MV-4-11 (cell line): ENCODE data around the gene CBX8.
"Not testable (repeated sequence)": the region's sequence is repeated elsewhere in the genome, so short reads cannot be mapped to it uniquely, and the experiment has no call there.

ENCODE experiments used
- DNase-seq: peaks from one replicate; lab custom pipeline; 2025; lab: John Stamatoyannopoulos, UW

The CBX8 gene

DNA sequence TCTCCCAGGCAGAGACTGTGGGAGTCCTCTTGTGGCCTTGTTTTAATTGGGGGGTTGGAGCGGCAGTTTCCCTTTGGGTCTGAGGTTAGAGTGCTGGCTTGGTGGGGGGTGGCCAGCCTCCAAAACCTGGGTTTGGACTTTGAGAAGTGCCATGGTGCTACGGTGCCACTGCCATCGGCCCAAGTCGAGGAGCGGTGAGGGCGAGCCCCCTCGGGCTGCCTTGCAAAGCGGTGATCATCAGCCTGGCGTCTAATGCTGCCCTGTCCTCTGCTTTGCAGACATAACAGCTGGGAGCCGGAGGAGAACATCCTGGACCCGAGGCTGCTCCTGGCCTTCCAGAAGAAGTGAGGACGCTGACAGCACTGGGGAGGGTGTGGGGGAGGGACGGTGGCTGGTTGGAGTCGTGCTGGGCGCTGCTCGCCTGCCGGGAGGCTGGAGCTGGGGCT is 17.8 kb downstream of the CBX8 start:
- DNase-seq = no peak

DNA sequence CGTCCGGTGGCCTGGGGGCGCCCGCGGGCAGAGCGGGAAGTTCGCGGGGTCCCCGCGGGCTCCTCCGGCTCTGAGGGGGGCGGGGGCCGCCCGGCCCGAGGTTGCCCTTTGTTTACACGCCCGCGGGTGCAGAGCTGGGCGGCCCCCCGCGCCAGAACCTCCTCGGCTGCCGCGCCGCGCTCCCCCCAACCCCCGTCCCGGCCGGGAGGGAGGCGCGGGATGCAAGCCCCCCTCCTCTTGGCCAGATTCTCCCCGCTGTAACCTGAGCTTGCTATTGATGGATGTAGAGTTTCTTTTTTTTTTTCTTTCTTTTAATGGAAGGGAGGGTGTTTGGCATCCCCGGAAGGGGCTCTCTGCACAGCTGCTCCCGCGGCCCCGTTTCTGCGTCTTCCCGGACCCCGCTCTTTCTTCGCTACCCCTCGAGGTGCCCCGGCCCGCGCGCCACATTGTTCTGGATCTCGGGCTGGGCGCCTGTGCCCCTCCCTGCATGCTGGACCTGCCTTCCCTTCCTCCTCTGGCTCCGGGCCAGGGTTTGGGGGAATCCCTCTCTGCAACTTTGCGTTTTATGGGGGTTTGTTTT is 18.3 kb downstream of the CBX8 start:
- DNase-seq = no peak

DNA sequence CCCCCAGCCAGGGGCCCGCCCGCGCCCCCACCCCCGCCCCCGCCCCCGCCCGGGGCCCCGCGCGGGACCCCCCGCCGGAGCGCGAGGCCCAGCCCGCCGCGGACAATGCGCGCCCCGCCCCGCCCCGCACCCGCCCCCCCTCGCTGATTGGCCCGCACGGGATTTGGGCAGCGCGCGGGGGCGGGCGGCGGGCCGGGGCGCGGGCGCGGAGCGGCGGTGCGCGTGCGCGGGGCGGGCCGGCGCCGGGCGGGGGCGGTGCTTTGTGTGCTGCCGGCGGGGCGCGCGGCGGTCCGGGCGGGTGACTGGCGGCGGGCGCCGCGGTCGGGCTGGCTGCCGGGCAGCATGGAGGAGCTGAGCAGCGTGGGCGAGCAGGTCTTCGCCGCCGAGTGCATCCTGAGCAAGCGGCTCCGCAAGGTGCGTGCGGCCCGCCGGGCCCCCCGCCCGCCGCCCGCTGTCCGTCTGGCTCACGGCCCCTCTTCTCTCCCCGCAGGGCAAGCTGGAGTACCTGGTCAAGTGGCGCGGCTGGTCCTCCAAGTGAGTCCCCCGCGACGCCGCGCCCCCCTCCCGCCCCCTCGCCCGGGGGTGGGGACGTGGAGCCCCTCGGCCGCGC is 18.9 kb downstream of the CBX8 start, which contains the start of gene CBX2:
TSS of gene CBX2 (plus strand) at position 255 of the 610 bp plus-strand sequence. CDS start at position 343, 88 bp downstream.
- peak; percentile 34 for DNase-seq

DNA sequence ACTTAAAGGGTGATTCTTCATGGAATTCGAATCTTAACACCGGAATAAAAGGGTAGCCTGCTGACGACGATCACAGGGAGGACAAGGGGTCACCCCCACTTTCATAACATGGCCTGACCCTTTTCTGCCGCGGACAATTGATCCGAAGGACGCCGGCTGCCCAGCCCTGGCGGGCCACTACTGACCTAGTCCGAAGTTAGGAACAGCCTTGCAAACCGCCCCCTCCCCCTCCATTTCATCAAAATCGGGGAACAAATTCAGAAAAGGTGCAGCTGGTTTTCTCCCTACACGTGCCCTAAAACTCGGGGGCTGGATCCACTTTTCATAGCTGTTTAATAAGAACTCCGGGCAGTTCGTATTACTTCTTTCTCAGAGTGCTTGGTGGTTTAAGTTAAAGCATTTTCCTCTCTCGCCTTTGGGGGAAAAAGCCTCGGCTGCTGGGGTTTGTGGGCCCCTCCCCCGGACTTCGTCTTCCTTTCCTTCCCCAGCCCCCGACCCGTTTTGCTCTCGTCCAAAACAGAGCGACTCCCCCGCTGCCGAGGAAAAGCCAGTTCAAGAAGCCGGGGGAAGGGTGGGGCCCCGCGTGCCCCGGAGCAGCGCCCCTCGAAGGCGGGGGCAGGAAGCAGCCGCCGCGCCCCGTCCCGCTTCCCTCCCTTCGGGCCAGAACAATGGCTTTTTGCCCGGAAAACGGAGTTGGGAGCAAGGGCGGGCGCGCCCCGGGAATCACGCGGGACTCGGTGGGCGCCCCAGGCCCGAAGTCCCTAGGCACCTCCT is 19.6 kb downstream of the CBX8 start:
- DNase-seq = peak; percentile 43

DNA sequence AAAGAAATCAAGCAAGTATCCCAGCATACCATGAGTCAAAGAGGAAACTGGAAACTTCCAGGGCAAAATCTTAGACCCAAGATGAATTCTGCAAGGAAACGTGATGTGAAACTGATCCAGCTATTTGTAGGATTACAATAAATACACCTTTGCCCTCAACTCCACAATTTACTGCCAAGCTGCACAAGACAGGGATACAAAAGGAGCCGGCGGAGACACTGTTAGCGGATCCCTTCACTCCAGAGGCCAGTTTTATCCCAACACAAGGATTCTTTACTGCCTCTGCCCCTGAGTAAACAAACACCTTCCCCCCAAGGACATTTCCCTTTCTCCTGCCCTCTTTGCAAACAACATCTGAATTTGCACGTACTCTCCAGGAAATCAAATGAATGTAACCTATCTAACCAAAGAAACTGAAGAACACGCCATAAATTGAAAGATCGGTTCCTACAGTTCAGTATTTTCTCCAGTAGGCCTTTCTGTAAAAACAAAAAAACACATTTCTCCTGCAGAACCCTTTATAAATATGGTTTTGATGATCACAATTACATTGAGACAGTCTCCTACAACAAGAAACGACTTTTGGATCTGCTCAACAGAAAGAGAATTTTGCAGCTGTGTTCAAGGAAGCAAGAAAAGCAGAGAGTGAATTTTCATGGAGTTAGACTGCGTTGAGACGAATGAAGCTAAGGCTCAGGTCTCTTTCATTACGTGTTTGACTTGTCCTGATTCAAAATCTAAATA is 20.3 kb downstream of the CBX8 start:
- no peak for DNase-seq

DNA sequence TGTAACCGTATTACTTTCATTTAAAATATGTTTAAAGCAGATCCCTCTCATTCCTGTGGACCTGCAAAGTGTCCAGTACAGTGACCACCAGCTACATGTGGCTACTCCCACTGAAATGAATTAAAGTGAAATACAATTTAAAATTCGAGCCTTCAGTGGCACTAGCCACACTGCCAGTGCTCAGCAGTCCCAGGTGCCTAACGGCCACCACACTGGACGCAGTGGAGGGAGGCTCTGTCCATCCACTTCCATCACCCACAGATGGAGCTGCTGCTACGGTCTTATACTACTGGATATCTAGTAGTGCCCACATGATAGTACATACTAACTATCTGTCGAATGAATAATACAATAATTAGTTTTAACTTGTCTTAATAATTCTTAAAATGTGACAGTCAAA is 21.2 kb downstream of the CBX8 start:
- DNase-seq = no peak

DNA sequence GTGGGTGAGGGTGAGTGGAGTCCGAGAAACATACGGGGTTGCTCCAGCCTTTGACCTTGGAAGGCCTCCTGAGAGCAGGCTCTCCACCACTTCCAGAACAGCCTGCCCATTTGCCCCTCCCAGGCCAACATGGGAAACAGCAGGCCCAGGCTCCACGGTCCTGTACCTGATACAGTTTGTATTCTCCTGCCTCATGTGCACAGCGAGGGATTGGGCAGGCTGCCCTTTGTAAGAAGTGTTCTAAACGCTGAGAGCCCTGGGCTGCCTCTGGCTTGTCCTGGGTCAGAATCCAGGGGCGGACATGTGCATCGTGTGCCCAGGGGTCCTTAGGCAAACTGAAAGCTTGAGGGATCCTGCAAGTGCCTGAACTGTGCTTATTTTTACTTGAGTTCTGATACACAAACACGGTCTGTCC is 22.3 kb downstream of the CBX8 start:
- DNase-seq = no peak

DNA sequence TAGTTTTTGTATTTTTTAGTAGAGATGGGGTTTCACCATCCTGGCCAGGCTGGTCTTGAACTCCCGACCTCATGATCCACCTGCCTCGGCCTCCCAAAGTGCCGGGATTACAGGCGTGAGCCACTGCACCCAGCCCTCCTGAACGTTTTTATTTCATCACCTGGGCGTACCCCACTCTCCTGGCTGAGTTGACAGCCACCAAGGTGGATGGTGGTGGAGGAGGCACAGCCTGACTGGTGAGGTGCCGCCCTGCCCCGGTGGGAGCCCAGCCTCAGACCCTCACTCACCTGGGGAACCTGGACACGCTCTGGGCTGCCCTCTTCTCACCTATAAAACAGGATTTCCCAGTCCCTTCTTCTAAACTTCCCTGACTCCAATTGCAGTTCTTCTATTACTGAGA is 24.2 kb downstream of the CBX8 start:
- not testable (repeated sequence) for DNase-seq

DNA sequence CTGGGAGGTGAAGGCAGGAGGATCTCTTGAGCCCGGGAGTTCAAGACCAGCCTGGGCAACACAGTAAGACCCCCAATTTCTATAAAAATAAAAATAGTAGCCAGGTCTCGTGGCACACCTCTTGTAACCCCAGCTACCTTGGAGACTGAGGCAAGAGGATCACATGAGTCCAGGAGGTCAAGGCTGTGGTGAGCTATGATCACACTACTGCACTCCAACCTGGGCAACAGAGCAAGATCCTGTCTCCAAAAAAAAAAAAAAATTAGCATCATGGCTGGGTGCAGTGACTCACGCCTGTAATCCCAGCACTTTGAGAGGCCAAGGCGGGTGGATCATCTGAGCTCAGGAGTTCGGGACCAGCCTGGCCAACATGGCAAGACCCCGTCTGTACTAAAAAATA is 25.6 kb downstream of the CBX8 start:
- no peak for DNase-seq

DNA sequence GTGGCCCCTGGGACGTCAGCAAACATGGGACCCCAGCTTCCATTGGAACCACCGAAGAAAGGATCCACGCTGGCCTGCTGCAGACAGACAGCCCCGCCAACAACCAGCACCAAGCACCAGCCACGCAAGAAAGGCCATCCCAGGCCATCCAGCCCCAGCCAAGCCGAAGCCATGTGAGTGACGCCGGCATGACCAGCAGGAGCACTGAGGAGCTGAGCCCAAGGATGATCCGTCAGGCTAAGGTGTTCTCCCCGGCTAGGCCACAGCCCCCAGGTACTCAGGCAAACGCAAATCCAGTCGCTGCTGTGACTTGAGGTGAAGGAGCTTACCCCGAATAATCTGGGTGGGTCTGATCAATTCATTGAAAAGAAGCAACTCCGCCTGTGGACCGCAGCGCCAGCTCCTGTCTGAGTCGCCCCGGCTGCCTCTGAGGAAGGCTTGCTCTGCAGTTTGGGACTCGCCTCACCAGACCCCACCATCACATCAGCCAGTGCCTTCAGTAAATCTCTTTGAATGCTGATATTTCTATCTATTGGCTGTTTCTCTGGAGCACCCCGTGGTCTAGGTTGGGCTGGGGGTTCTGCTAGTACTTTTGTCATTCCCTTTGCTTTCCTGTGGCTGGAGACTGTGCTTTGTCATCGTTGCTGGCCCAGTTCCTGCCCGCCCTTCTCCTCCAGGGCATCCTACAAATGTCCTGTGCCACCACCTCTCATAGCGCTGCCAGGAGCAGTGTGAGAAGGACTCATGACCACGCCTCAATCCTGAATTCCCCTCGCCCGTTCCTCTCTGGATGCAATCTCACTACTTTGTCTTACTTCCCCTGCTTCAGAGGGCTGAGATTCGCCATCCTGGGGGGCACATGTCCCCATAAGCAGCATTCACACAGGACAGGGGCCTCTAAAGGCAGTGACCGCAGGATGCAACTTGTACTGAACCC is 27.0 kb downstream of the CBX8 start:
- DNase-seq = no peak

DNA sequence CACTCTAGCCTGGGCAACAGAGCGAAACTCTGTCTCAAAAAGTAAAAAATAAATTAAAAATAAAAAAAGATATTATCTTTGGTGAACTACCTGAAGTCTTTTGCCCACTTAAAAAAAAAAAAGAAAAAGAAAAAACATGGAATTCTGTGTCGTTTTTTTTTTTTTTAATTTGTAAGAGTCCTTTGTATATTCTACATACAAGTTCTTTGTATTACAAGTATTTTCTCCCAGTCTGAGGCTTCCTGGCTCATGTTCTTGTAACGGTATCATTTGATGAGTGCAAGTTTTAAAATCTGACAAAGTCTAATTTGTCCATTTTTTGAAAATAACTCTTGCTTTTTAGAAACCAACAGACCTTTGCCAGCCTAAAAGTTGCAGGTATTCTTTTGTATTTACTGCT is 31.2 kb downstream of the CBX8 start:
- no peak for DNase-seq

DNA sequence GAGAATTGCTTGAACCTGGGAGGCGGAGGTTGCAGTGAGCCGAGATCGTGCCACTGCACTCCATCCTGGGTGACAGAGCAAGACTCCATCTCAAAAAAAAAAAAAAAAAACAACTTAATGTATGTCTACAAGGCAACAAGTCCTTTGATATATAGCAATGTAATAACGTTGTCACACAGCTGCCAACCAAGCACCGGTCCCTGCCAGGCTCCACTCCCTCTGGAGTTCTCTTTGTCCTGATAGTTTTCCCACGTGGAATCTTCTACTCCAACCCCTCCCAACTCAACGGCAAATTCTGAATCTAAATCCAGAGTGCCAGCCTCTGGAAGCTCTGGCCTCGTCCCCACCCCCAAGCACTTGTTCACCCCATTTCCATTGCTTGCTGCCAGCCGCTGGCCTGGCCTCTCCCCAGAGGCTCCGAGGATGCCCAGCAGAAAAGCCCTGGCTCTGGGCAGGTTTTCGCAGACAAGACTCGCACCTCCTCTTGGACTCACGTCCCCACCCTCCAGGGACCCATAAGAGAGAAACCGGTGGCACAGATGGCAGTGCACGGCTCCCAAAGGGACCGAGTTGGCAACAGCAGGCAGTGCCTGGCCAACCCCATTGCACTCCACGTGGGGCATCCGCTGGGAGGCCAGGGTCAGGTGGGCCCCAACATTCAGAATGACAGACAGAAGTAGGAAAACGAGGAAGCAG is 34.8 kb downstream of the CBX8 start:
- no peak for DNase-seq

DNA sequence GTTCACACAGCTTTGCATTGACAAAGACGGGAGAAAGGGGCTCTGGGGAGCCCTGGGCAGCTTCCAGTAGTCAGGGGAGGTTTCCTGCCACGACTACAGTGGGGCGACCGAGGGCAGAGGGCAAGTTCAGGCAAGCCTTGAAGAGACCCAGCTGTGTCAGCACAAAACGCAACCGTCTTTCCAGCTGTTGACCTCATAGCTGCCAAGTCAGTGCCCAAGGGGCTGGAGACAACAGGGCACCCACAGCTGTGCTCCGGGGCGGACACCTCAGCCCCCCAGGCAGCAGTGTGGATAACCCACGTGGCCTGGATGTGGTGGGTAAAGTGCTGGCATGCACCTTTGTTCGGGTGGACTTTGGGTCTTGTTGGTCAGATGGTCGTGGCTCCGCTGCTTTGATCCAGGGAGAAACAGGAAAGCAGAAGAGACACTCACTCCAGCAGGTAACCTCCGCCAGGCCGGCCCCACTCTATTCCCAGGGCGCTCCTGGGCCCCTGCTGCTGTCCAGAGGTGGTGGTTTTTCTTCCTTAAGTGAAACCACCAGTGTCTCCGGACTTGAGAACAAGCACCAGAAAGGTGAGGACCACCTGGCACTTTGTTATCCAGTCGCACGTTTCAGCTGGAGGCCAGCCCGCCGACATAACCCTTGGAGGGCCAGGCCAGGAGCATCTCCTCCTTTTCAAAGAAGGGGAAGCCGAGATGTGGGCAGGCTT is 36.5 kb downstream of the CBX8 start:
- DNase-seq = no peak

DNA sequence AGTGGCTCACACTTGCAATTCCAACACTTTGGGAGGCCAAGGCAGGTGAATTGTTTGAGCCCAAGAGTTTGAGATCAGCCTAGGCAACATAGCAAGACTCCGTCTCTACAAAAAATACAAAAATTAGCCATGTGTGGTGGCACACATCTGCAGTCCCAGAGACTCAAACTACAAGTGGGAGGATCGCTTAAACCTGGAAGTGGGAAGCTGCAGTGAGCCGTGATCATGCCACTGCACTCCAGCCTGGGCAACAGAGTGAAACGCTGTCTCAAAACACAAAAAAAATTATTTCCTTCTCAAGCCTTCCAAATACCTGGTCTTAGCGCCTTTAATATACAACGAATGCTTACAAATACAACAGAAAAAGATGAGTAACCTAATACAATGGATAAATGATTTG is 38.6 kb downstream of the CBX8 start:
- DNase-seq = no peak

DNA sequence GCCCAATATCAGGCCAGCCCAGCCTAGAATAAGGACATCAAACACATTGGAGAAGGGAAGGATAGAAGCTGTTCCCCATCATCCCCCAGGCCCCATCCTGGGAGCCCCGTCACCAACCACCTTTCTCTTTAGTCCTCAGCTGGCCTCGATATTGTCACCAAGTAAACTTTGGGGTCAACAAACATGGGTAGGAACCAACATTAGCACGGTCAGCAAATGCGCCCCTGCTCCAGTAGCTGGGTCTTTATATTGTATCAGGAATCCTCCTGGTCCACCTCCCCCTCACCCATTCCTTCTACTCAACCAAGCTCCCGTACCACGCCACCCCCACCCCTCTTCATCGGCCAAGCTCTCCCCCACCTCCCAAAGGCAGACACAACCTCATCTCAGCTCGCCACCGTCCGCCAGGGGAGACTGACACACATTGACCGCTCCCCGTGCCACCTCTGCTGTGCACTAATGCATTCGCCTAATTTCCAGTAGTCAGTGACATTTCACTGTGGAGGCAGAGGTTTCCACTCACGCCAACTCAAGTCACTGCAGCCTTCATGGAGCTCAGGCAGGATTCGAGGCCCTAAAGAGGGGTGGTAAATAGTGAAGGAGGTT is 39.6 kb downstream of the CBX8 start:
- DNase-seq = no peak

DNA sequence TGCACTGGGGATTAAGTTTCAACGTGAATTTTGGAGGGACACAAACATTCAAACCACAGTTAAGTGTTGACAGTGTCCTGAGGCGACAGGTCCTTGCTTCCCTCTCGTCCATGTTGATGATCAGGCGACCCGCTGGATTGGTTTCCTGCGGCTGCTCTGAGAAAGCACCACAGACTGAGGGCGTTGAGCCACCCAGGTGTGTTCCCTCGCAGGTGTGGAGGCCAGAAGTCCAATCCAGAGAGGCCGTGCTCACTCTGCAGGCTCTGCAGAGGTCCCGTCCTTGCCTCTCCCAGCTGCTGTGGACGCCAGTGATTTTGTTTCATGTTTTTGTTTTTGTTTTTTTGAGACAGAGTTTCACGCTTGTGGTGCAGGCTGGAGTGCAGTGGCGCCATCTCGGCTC is 41.3 kb downstream of the CBX8 start:
- DNase-seq = no peak

DNA sequence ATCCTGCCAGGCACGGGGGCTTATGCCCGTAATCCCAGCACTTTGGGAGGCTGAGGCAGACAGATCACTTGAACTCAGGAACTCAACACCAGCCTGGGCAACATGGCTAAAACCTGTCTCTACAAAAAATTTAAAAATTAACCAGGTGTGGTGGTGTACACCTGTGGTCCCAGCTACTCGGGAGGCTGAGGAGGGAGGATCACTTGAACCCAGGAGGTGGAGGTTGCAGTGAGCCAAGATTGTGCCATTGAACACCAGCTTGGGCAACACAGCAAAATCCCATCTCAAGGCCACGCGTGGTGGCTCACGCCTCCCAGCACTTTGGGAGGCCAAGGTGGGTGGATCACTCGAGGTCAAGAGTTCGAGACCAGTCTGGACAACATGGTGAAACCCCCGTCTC is 42.0 kb downstream of the CBX8 start:
- DNase-seq = not testable (repeated sequence)

DNA sequence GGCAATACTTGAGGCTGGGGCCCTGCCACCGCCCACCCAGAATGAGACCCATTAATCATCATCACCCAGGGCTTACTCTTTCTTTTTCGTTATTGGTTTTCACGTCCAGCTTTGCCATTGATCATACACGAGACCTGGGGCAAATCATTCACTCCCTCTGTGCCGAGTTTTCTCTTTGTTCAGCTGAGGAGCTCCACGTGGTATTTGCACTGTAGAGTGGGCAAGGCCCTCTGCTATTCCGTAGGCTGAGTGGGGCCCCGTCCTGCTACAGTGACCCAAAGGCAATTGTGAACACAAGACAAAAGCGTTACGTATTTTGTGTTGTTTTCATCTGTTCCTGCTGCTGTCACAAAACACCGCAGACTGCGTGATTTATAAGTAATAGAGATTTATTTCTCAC is 42.5 kb downstream of the CBX8 start:
- no peak for DNase-seq

DNA sequence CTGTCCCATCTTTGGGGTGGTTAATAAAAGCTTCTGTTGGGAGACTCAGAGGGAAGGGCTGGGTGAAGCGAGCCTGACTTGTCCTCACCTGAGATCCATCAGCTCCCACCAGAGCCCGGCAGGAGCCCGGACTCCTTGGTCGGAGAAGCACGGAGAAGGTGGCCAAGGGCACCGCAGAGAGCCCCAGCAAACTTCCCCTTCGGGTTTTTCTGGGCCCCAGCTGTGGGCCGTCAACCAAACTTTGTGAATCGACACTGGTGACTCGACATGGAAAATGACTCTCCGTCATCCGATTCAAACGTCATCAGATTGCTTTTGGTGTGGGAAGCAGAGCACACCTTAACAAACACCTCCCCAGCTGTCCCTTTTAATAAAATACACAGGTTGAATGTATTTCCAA is 44.7 kb downstream of the CBX8 start:
- peak; percentile 9 for DNase-seq
